Measurements from ENCODE around the gene NCKAP5. TPM values are rescaled to one million over a fixed set of nuclear protein-coding genes. Genes with fewer than 3 reads are reported as not detected.

NCKAP5 gene
- total and polyA plus RNA-seq, 2 of the 8 experiments (the other 6 are each of a cell fraction or from before 2014, with no cell fraction given) = 0.27 to 0.86 TPM

- Histone ChIP-seq H3K4me1 (replicated peaks in 1 of 4; ENCODE audit: control insufficient read depth in 3 of 4, insufficient read depth in 4 of 4, low read length in 3 of 4) (no peaks in the 10 kb centered on the region), H2BK12ac (ENCODE audit: low read depth, low read length) (no peak overlapping the region), H4K20me1 (replicated peaks in 1 of 2; ENCODE audit: control insufficient read depth in 1 of 2, insufficient read depth in 2 of 2, low read length in 2 of 2) (no peaks in the 10 kb centered on the region), H2AK5ac (ENCODE audit: low read depth, low read length) (no peak overlapping the region), H3K23me2 (ENCODE audit: low read depth, low read length) (no peaks in the 10 kb centered on the region; the same call in 1 of the 2 replicates), H3K4me3 (ENCODE audit: extremely low read depth in 1 of 4, insufficient read depth in 2 of 4, low read depth in 3 of 4, low read length in 4 of 4) (no peak overlapping the region), H3K4ac (replicated peaks; ENCODE audit: insufficient read length, low read depth, low read length) (no peak overlapping the region), H3K14ac (ENCODE audit: insufficient read length) (no peak overlapping the region), H2BK120ac (replicated peaks; ENCODE audit: low read depth, low read length) (no peak overlapping the region), H3K23ac (ENCODE audit: insufficient read length) (no peak overlapping the region), H3K56ac (replicated peaks; ENCODE audit: insufficient read length, low read depth, low read length) (no peak overlapping the region), H2BK20ac (ENCODE audit: low read length) (no peak overlapping the region), H3K27ac (ENCODE audit: low read depth, low read length) (no peak overlapping the region), H2AFZ (ENCODE audit: low read length) (peak overlapping the region; percentile 95), H4K8ac (ENCODE audit: extremely low read depth, insufficient read depth, low read length) (no peak overlapping the region), H3K18ac (ENCODE audit: extremely low read depth, low read length) (no peak overlapping the region; the same call in 1 of the 2 replicates), H3K4me2 (ENCODE audit: insufficient read depth in 1 of 2, low read depth in 2 of 2, low read length in 2 of 2) (no peak overlapping the region), H3K9me3 (ENCODE audit: insufficient read depth in 2 of 2, low read depth in 1 of 2, low read length in 1 of 2) (no peaks in the 10 kb centered on the region), H2BK15ac (ENCODE audit: low read length) (no peak overlapping the region), H4K5ac (ENCODE audit: insufficient read length, low read depth, low read length) (no peak overlapping the region), H3K79me1 (ENCODE audit: low read depth, low read length) (no peaks in the 10 kb centered on the region), H3K9ac (replicated peaks in 1 of 4; ENCODE audit: extremely low read depth in 1 of 4, low read depth in 3 of 4, low read length in 3 of 4) (no peak overlapping the region), H2BK5ac (ENCODE audit: low read depth, low read length) (no peak overlapping the region), H3K36me3 (ENCODE audit: control insufficient read depth in 2 of 4, insufficient read depth in 4 of 4, low read length in 3 of 4) (no peaks in the 10 kb centered on the region), H3K79me2 (ENCODE audit: control insufficient read depth in 1 of 2, insufficient read depth in 2 of 2, low read length in 2 of 2) (no peaks in the 10 kb centered on the region), H4K91ac (replicated peaks; ENCODE audit: insufficient read length, low read length) (no peak overlapping the region), H3K27me3 (replicated peaks in 1 of 4; ENCODE audit: control insufficient read depth in 3 of 4, extremely low read depth in 1 of 4, insufficient read depth in 3 of 4, low read length in 3 of 4) (no peaks in the 10 kb centered on the region)
- TF ChIP-seq TAF1 (IDR thresholded peaks at IDR 0.05; ENCODE audit: low read depth, low read length) = no peak
- TF ChIP-seq RXRA (IDR thresholded peaks at IDR 0.05; ENCODE audit: insufficient read depth, low read depth, low read length) = no peak
- TF ChIP-seq SAP30 (IDR thresholded peaks at IDR 0.05; ENCODE audit: insufficient read depth, insufficient replicate concordance, low read length) = no peak
- TF ChIP-seq PHF8 (conservative IDR thresholded peaks at IDR 0.05; ENCODE audit: low read depth, low read length) = no peak
- no peak for TF ChIP-seq TAF7 (optimal IDR thresholded peaks at IDR 0.05; ENCODE audit: borderline replicate concordance, low read depth, low read length)
- no peak for TF ChIP-seq GTF2F1 (IDR thresholded peaks at IDR 0.05; ENCODE audit: borderline replicate concordance, low read depth, low read length)
- no peak for TF ChIP-seq HDAC6 (IDR thresholded peaks at IDR 0.05; ENCODE audit: low read depth, low read length)
- POLR2A ChIA-PET (ENCODE audit: partially characterized antibody) = interaction anchor here (1.0 kb wide), 1 partner anchor 10 kb away, joined by 3 read pairs; no protein-coding TSS in a partner anchor
- CTCF ChIA-PET (ENCODE audit: partially characterized antibody) = interaction anchor here (0.8 to 2.3 kb wide), 7 partner anchors 9 to 83 kb away, joined by 3 to 8 read pairs (median 5); partner anchors contain the start of gene NCKAP5
- WGBS, 2 experiments (ENCODE audit: extremely low coverage in 1 of 2, insufficient coverage in 1 of 2, insufficient read length in 1 of 2, insufficient replicate concordance in 2 of 2, low coverage in 1 of 2, low lambda C conversion rate in 2 of 2, missing lambda C conversion rate in 1 of 2) = 67% methylated on average over 4 of the region's 4 CpGs; no CpG with 5 or more reads in 1 of the 2 experiments
- no peak for DNase-seq (ENCODE audit: low read depth in 1 of 2, low spot score in 2 of 2)
- FAIRE-seq = no peak
Observed at GRCh38 chr2:133591164-133591563, 22.9 kb upstream of the NCKAP5 start.
